K562 (cell line): ENCODE measurements around the gene TPD52L1. TPM values are rescaled to one million over a fixed set of nuclear protein-coding genes. Genes with fewer than 3 reads are reported as not detected.

Experiments used
- ATAC-seq: fragments of 200-7000 bp; cut with Tn5 transposase; 3 replicates; pipeline ENCODE4 v1.9.1; 2020; ENCODE audit warnings: moderate library complexity
- BruUV-seq: library from RNA; stranded (reverse); fragments of 400-500 nt; replicated peaks from 2 replicates; lab custom pipeline; 2021; lab: Mats Ljungman, UMichigan
- CTCF ChIA-PET: fragments of 300-600 bp; formaldehyde crosslinking; extraction: SDS; loops from one replicate; lab custom pipeline; 2021; ENCODE audit warnings: low intra/inter-chr PET ratio; lab: Yijun Ruan, JAX
- POLR2A ChIA-PET: fragments of 300-600, 350-650 bp; sonication (Branson Sonifier 250); formaldehyde crosslinking; extraction: SDS; loops from one replicate; lab custom pipeline; 2021; ENCODE audit warnings: antibody characterized with exemption, inconsistent platforms; lab: Yijun Ruan, JAX
- DNase-seq, 4 experiments: peaks; one replicate each; pipeline versions ENCODE4 v3.0.0 to v3.0.0-alpha.2; 2011 to 2018; ENCODE audit warnings: low spot score in 3 of 4, mixed read lengths in 3 of 4; ENCODE audit errors: extremely low read depth in 1 of 4
- FAIRE-seq: peaks from 2 replicates; lab custom pipeline; 2011; peaks lifted over from hg19 to GRCh38; lab: Jason Lieb, UNC
- H2AFZ ChIP-seq: 2 replicates; pipeline ENCODE4 v1.6.0; 2011; ENCODE audit warnings: low read depth, low read length, control low read depth, inconsistent platforms
- H3K27ac ChIP-seq: fragments of 200-600 bp; 3 replicates; pipeline ENCODE4 v1.8.0; 2011; ENCODE audit warnings: low read depth, mild to moderate bottlenecking, control low read depth, inconsistent platforms, low read length, moderate library complexity, mixed read lengths; ENCODE audit errors: extremely low read depth
- H3K27me3 ChIP-seq, 2 experiments: fragments of 300-600 bp in 1 of 2; 2 replicates in 1 of 2; 3 replicates in 1 of 2; pipeline versions ENCODE4 v1.6.0 to v1.8.0; 2011; ENCODE audit warnings: inconsistent platforms in 2 of 2, low read length in 2 of 2, mild to moderate bottlenecking in 1 of 2, mixed read lengths in 1 of 2, moderate library complexity in 1 of 2; ENCODE audit not compliant: control insufficient read depth in 2 of 2, insufficient read depth in 2 of 2
- H3K36me3 ChIP-seq: fragments of 300-600 bp; 3 replicates; pipeline ENCODE4 v1.8.0; 2011; ENCODE audit warnings: mild to moderate bottlenecking, low read length, inconsistent platforms; ENCODE audit not compliant: control insufficient read depth, insufficient read depth
- H3K4me1 ChIP-seq, 2 experiments: fragments of 200-600 bp in 1 of 2; replicated peaks in 1 of 2; 2 replicates in 1 of 2; 3 replicates in 1 of 2; pipeline versions ENCODE4 v1.5.1 to v1.8.0; 2011; ENCODE audit warnings: inconsistent platforms in 2 of 2, low read length in 2 of 2, mild to moderate bottlenecking in 1 of 2, mixed read lengths in 1 of 2, moderate library complexity in 1 of 2; ENCODE audit not compliant: control insufficient read depth in 2 of 2, insufficient read depth in 2 of 2
- H3K4me2 ChIP-seq: 2 replicates; pipeline ENCODE4 v1.6.1; 2011; ENCODE audit warnings: low read length, control low read depth, inconsistent platforms, mixed read lengths; ENCODE audit not compliant: insufficient read depth
- H3K4me3 ChIP-seq: fragments of 200-600 bp; sonication (generic), shearing (Covaris generic); 2 replicates; pipeline ENCODE4 v1.5.1; 2016; ENCODE audit warnings: control low read depth, inconsistent platforms
- H3K79me2 ChIP-seq: fragments of 200-600 bp; 3 replicates; pipeline ENCODE4 v1.8.0; 2011; ENCODE audit warnings: low read length, inconsistent platforms; ENCODE audit not compliant: control insufficient read depth, insufficient read depth
- H3K9ac ChIP-seq, 2 experiments: 2 replicates each; pipeline versions ENCODE4 v1.6.0 to v1.6.1; 2011; ENCODE audit warnings: low read depth in 2 of 2, low read length in 2 of 2, control low read depth in 1 of 2, inconsistent platforms in 1 of 2, mild to moderate bottlenecking in 1 of 2, mixed read lengths in 1 of 2; ENCODE audit not compliant: insufficient read depth in 1 of 2
- H3K9me1 ChIP-seq: one replicate; pipeline ENCODE4 v1.6.0; 2011; ENCODE audit warnings: inconsistent platforms, mild to moderate bottlenecking, low read length, moderate library complexity; ENCODE audit not compliant: control insufficient read depth, insufficient read depth
- H3K9me3 ChIP-seq: replicated peaks from 2 replicates; pipeline ENCODE4 v1.5.1; 2011; ENCODE audit warnings: low read depth, low read length, inconsistent platforms; ENCODE audit not compliant: control insufficient read depth, insufficient read depth
- H4K20me1 ChIP-seq: replicated peaks from 2 replicates; pipeline ENCODE4 v1.6.1; 2011; ENCODE audit warnings: low read length, inconsistent platforms, mixed read lengths; ENCODE audit not compliant: control insufficient read depth, insufficient read depth
- ASH1L ChIP-seq: fragments of 450-650 bp; IDR thresholded peaks from 2 replicates; pipeline ENCODE4 v1.6.1; 2018; ENCODE audit warnings: borderline replicate concordance, mild to moderate bottlenecking, low read depth; ENCODE audit not compliant: partially characterized antibody
- C11orf30 ChIP-seq: fragments of 450-650 bp; IDR thresholded peaks from 2 replicates; pipeline ENCODE4 v1.6.1; 2016; ENCODE audit warnings: low read depth, mild to moderate bottlenecking
- HEY1 ChIP-seq: fragments of 250-450 bp; sonication (Bioruptor Pico); IDR thresholded peaks from 2 replicates; pipeline ENCODE4 v1.5.0; 2020; ENCODE audit warnings: mild to moderate bottlenecking, moderate library complexity, borderline replicate concordance
- MAFG ChIP-seq: fragments of 450-650 bp; conservative IDR thresholded peaks from 2 replicates; pipeline ENCODE4 v1.6.1; 2016; ENCODE audit warnings: missing genetic modification characterization, missing compliant biosample characterization
- NFE2 ChIP-seq: IDR thresholded peaks from 2 replicates; pipeline ENCODE4 v1.6.1; 2014; ENCODE audit warnings: antibody characterized with exemption, low read depth
- NFXL1 ChIP-seq: fragments of 450-650 bp; formaldehyde crosslinking; IDR thresholded peaks from 2 replicates; pipeline ENCODE4 v1.4.0; 2021; ENCODE audit warnings: mild to moderate bottlenecking
- PHB2 ChIP-seq: fragments of 450-650 bp; IDR thresholded peaks from 2 replicates; pipeline ENCODE4 v1.6.1; 2017; ENCODE audit warnings: low read depth
- WGBS: fragments of 100-300 bp; shearing (Covaris generic); methylation state at CpG from one replicate; pipeline ENCODE4 v1.1.6; 2016; ENCODE audit warnings: low coverage, mixed read lengths; ENCODE audit not compliant: insufficient coverage; ENCODE audit errors: missing lambda C conversion rate; 5-methylcytosine and 5-hydroxymethylcytosine counted together
- in situ Hi-C: fragments of 300-500 bp; cut with MboI; formaldehyde crosslinking; loops from 4 replicates; pipeline ENCODE4 v1.15.0; 2018; ENCODE audit warnings: inconsistent platforms, mixed read lengths
- intact Hi-C: fragments of 100-400 bp; cut with micrococcal nuclease; formaldehyde crosslinking; loops from 2 replicates; pipeline ENCODE4 v1.14.2; 2022
- polyA plus RNA-seq, 8 experiments: library from polyadenylated mRNA; depleted of rRNA in 4 of 8; stranded (reverse) in 5 of 8; unstranded in 3 of 8; fragments of >200 nt; fragmentation: Nextera tagmentation in 2 of 8; fragmentation: Illumina TruSeq in 1 of 8; extraction: Ambion mirVana in 2 of 8; extraction: Trizol in 1 of 8; gene quantifications; 2 replicates each; pipeline versions ENCODE4 v1.2.1 to v1.2.3, GENCODE V29; 2011 to 2014; ENCODE audit warnings: inconsistent platforms in 1 of 8, missing spikeins in 1 of 8
- total RNA-seq, 7 experiments: library from RNA; depleted of rRNA in 6 of 7; stranded (reverse); fragments of >200 nt in 6 of 7; fragmentation: Illumina TruSeq in 2 of 7; extraction: Trizol in 2 of 7; gene quantifications; 2 replicates each; pipeline versions ENCODE4 v1.2.1 to v1.2.3, GENCODE V29; 2011 to 2021; ENCODE audit warnings: low replicate concordance in 1 of 7
- TF ChIP-seq, protein P1 (sequence below): fragments of 200-600 bp; sonication (generic); IDR thresholded peaks from one replicate; pipeline ENCODE4 v1.6.1; 2012; ENCODE audit warnings: mild to moderate bottlenecking, low read depth, low read length, inconsistent platforms
- TF ChIP-seq, protein P2 (sequence below): fragments of 150-350 bp; conservative IDR thresholded peaks from 2 replicates; pipeline ENCODE4 v1.6.1; 2014; ENCODE audit warnings: low read length

TPD52L1 gene
- total and polyA plus RNA-seq, 9 of the 15 experiments (the other 6 are each of a cell fraction or from before 2014, with no cell fraction given) = 12.9 to 149 (median 75.7) TPM

DNA sequence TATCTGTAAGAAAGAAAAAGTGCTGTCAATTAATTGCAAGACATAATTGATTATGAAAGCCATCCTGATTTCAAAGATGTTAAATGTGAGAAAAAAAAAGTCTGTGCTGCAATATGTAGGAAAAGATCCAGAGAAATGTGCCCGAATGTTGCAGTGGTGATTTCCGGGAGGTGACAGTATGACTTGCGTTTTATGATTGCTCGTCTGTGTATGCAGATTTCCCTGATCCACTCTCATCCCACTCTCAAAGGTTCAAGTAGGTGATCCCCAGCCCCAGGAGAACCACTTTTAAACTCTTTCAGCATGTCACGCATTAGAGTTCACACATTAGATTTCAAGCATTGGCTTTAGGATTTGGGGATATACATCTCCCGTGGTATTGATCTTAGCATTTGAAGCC, 57.8 kb downstream of the TPD52L1 start:
- CTCF ChIA-PET = no interaction called here
- POLR2A ChIA-PET = interaction anchor here (1.2 to 3.1 kb wide), 3 partner anchors 9 to 35 kb away, joined by 3 to 16 read pairs (median 3); no protein-coding TSS in a partner anchor
- intact Hi-C loops = no loop called here
- no peak for TF ChIP-seq NFXL1 (CRISPR knock-in tag)
- TF ChIP-seq, protein P1, sequence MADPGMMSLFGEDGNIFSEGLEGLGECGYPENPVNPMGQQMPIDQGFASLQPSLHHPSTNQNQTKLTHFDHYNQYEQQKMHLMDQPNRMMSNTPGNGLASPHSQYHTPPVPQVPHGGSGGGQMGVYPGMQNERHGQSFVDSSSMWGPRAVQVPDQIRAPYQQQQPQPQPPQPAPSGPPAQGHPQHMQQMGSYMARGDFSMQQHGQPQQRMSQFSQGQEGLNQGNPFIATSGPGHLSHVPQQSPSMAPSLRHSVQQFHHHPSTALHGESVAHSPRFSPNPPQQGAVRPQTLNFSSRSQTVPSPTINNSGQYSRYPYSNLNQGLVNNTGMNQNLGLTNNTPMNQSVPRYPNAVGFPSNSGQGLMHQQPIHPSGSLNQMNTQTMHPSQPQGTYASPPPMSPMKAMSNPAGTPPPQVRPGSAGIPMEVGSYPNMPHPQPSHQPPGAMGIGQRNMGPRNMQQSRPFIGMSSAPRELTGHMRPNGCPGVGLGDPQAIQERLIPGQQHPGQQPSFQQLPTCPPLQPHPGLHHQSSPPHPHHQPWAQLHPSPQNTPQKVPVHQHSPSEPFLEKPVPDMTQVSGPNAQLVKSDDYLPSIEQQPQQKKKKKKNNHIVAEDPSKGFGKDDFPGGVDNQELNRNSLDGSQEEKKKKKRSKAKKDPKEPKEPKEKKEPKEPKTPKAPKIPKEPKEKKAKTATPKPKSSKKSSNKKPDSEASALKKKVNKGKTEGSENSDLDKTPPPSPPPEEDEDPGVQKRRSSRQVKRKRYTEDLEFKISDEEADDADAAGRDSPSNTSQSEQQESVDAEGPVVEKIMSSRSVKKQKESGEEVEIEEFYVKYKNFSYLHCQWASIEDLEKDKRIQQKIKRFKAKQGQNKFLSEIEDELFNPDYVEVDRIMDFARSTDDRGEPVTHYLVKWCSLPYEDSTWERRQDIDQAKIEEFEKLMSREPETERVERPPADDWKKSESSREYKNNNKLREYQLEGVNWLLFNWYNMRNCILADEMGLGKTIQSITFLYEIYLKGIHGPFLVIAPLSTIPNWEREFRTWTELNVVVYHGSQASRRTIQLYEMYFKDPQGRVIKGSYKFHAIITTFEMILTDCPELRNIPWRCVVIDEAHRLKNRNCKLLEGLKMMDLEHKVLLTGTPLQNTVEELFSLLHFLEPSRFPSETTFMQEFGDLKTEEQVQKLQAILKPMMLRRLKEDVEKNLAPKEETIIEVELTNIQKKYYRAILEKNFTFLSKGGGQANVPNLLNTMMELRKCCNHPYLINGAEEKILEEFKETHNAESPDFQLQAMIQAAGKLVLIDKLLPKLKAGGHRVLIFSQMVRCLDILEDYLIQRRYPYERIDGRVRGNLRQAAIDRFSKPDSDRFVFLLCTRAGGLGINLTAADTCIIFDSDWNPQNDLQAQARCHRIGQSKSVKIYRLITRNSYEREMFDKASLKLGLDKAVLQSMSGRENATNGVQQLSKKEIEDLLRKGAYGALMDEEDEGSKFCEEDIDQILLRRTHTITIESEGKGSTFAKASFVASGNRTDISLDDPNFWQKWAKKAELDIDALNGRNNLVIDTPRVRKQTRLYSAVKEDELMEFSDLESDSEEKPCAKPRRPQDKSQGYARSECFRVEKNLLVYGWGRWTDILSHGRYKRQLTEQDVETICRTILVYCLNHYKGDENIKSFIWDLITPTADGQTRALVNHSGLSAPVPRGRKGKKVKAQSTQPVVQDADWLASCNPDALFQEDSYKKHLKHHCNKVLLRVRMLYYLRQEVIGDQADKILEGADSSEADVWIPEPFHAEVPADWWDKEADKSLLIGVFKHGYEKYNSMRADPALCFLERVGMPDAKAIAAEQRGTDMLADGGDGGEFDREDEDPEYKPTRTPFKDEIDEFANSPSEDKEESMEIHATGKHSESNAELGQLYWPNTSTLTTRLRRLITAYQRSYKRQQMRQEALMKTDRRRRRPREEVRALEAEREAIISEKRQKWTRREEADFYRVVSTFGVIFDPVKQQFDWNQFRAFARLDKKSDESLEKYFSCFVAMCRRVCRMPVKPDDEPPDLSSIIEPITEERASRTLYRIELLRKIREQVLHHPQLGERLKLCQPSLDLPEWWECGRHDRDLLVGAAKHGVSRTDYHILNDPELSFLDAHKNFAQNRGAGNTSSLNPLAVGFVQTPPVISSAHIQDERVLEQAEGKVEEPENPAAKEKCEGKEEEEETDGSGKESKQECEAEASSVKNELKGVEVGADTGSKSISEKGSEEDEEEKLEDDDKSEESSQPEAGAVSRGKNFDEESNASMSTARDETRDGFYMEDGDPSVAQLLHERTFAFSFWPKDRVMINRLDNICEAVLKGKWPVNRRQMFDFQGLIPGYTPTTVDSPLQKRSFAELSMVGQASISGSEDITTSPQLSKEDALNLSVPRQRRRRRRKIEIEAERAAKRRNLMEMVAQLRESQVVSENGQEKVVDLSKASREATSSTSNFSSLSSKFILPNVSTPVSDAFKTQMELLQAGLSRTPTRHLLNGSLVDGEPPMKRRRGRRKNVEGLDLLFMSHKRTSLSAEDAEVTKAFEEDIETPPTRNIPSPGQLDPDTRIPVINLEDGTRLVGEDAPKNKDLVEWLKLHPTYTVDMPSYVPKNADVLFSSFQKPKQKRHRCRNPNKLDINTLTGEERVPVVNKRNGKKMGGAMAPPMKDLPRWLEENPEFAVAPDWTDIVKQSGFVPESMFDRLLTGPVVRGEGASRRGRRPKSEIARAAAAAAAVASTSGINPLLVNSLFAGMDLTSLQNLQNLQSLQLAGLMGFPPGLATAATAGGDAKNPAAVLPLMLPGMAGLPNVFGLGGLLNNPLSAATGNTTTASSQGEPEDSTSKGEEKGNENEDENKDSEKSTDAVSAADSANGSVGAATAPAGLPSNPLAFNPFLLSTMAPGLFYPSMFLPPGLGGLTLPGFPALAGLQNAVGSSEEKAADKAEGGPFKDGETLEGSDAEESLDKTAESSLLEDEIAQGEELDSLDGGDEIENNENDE = no peak
- no peak for TF ChIP-seq HEY1 (CRISPR knock-in tag)
- TF ChIP-seq ASH1L = no peak
- TF ChIP-seq, protein P2, sequence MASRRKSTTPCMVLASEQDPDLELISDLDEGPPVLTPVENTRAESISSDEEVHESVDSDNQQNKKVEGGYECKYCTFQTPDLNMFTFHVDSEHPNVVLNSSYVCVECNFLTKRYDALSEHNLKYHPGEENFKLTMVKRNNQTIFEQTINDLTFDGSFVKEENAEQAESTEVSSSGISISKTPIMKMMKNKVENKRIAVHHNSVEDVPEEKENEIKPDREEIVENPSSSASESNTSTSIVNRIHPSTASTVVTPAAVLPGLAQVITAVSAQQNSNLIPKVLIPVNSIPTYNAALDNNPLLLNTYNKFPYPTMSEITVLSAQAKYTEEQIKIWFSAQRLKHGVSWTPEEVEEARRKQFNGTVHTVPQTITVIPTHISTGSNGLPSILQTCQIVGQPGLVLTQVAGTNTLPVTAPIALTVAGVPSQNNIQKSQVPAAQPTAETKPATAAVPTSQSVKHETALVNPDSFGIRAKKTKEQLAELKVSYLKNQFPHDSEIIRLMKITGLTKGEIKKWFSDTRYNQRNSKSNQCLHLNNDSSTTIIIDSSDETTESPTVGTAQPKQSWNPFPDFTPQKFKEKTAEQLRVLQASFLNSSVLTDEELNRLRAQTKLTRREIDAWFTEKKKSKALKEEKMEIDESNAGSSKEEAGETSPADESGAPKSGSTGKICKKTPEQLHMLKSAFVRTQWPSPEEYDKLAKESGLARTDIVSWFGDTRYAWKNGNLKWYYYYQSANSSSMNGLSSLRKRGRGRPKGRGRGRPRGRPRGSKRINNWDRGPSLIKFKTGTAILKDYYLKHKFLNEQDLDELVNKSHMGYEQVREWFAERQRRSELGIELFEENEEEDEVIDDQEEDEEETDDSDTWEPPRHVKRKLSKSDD = no peak
- peak; percentile 52; the same call in 1 of the 2 replicates for TF ChIP-seq MAFG (tag)
- TF ChIP-seq NFE2 = peak; percentile 52
- no peak for TF ChIP-seq PHB2
- peak; percentile 42; the same call in 1 of the 2 replicates for TF ChIP-seq C11orf30

More for the DNA sequence above, 57.8 kb downstream of the TPD52L1 start:
- Histone ChIP-seq H3K4me3 (no peak overlapping the region), H3K9me1 (no peaks in the 10 kb centered on the region), H3K27ac (no peak overlapping the region), H3K4me1 (no peaks in the 10 kb centered on the region), H3K27me3 (no peaks in the 10 kb centered on the region), H2AFZ (no peak overlapping the region), H3K9ac (no peak overlapping the region), H3K79me2 (no peaks in the 10 kb centered on the region), H3K4me2 (no peak overlapping the region), H3K9me3 (no peaks in the 10 kb centered on the region), H4K20me1 (no peaks in the 10 kb centered on the region), H3K36me3 (no peaks in the 10 kb centered on the region)
- BruUV-seq = no TSS peak
- no peak for FAIRE-seq
- DNase-seq = no peak
- no peak for ATAC-seq
- in situ Hi-C loops = no loop called here
- 54% methylated on average over 6 of the region's 6 CpGs for WGBS
